OCI-LY7 (cell line): ENCODE measurements around the gene RC3H1. TPM values are rescaled to one million over a fixed set of nuclear protein-coding genes. Genes with fewer than 3 reads are reported as not detected.
"Not testable (repeated sequence)": the region's sequence is repeated elsewhere in the genome, so short reads cannot be mapped to it uniquely, and the experiment has no call there.

Experiments used
- BruUV-seq: library from RNA; stranded (reverse); fragments of 400-500 nt; replicated peaks from 2 replicates; lab custom pipeline; 2021; lab: Mats Ljungman, UMichigan
- CTCF ChIA-PET: fragments of 300-600 bp; sonication (Branson Sonifier 250); formaldehyde crosslinking; loops from one replicate; lab custom pipeline; 2022; ENCODE audit warnings: antibody characterized with exemption; ENCODE audit not compliant: unreplicated experiment; lab: Charles Lee
- POLR2A ChIA-PET: fragments of 300-600 bp; sonication (Branson Sonifier 250); formaldehyde crosslinking; loops from one replicate; lab custom pipeline; 2022; ENCODE audit warnings: antibody characterized with exemption; lab: Charles Lee
- DNase-seq: peaks from one replicate; pipeline ENCODE4 v3.0.0-alpha.2; 2015; ENCODE audit warnings: low spot score
- H2AFZ ChIP-seq: fragments of 200-600 bp; sonication (generic), shearing (Covaris generic); 2 replicates; pipeline ENCODE4 v1.6.1; 2014; ENCODE audit warnings: mild to moderate bottlenecking, antibody characterized with exemption, low read length, moderate library complexity
- H3K27ac ChIP-seq: fragments of 200-600 bp; sonication (generic); 2 replicates; pipeline ENCODE4 v1.5.1; 2014; ENCODE audit warnings: mixed run types, low read depth, mild to moderate bottlenecking, moderate library complexity, low read length, inconsistent platforms; ENCODE audit not compliant: poor library complexity, severe bottlenecking
- H3K36me3 ChIP-seq: fragments of 200-600 bp; sonication (generic); 2 replicates; pipeline ENCODE4 v1.6.1; 2014; ENCODE audit warnings: mild to moderate bottlenecking, antibody characterized with exemption, low read length, moderate library complexity, mixed read lengths; ENCODE audit not compliant: insufficient read depth
- H3K4me1 ChIP-seq: fragments of 200-600 bp; sonication (generic); 2 replicates; pipeline ENCODE4 v1.5.1; 2014; ENCODE audit warnings: mild to moderate bottlenecking, low read length; ENCODE audit not compliant: insufficient read depth, poor library complexity, severe bottlenecking
- H3K4me2 ChIP-seq: fragments of 200-600 bp; sonication (generic); 2 replicates; pipeline ENCODE4 v1.6.1; 2014; ENCODE audit warnings: mild to moderate bottlenecking, low read length
- H3K4me3 ChIP-seq: fragments of 200-600 bp; sonication (generic); 2 replicates; pipeline ENCODE4 v1.5.1; 2014; ENCODE audit warnings: mild to moderate bottlenecking, low read depth, low read length; ENCODE audit not compliant: poor library complexity, severe bottlenecking
- H3K79me2 ChIP-seq: fragments of 200-600 bp; sonication (generic); 2 replicates; pipeline ENCODE4 v1.6.1; 2016; ENCODE audit warnings: low read depth, mild to moderate bottlenecking, low read length, moderate library complexity, mixed read lengths; ENCODE audit not compliant: insufficient read depth
- H3K9me2 ChIP-seq: fragments of 200-600 bp; sonication (generic); 2 replicates; pipeline ENCODE4 v1.6.1; 2016; ENCODE audit warnings: mild to moderate bottlenecking, low read length, mixed read lengths; ENCODE audit not compliant: insufficient read depth
- H3K9me3 ChIP-seq: fragments of 200-600 bp; sonication (generic); 2 replicates; pipeline ENCODE4 v1.6.1; 2014; ENCODE audit warnings: mild to moderate bottlenecking, mixed run types, low read length, mixed read lengths
- H4K20me1 ChIP-seq: fragments of 200-600 bp; sonication (generic); 2 replicates; pipeline ENCODE4 v1.6.1; 2014; ENCODE audit warnings: mild to moderate bottlenecking, antibody characterized with exemption, low read length, moderate library complexity, mixed read lengths; ENCODE audit not compliant: insufficient read depth
- EZH2phosphoT487 ChIP-seq: fragments of 200-600 bp; sonication (generic); IDR thresholded peaks from 2 replicates; pipeline ENCODE4 v1.6.1; 2018; ENCODE audit warnings: low read depth, borderline replicate concordance, mild to moderate bottlenecking, mixed run types, antibody characterized with exemption, low read length, moderate library complexity, mixed read lengths
- intact Hi-C: fragments of 100-400 bp; cut with micrococcal nuclease; formaldehyde crosslinking; loops from one replicate; pipeline ENCODE4 v1.10.0; 2022; ENCODE audit not compliant: unreplicated experiment
- total RNA-seq, 2 experiments: library from RNA; depleted of rRNA in 1 of 2; stranded (reverse); fragments of >200 nt in 1 of 2; shearing (Covaris generic) in 1 of 2; gene quantifications; 2 replicates each; pipeline ENCODE4 v1.2.3, GENCODE V29; 2014 to 2022
- TF ChIP-seq, protein P1 (sequence below): fragments of 200-600 bp; sonication (generic); conservative IDR thresholded peaks from 2 replicates; pipeline ENCODE4 v1.5.1; 2014; ENCODE audit warnings: mild to moderate bottlenecking, antibody characterized with exemption, low read length, moderate library complexity, mixed read lengths

Gene RC3H1
- total RNA-seq, 2 experiments from 2014 or later = 21.0 to 34.0 TPM

DNA sequence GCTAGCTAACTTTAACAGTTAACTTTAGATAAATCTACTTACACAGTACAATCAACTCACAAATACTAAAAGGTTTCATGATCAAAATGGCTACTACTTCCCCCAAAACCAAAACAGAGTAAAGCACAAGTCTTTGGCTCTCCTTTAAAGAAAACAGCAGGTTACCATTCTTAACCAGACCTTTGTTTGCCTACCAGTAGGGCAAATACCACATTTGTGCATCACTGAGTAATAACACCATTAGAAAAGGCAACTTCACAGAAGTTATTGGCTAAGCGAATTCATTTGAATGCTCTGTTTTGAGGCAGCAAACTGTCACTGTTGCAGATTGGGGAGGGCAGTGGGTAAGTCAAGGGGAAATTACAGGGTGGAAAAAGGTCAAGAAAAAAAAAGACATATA, 87.7 kb downstream of the RC3H1 start:
- no peaks in the 10 kb centered on the region for H3K9me3 ChIP-seq
- no peaks in the 10 kb centered on the region for H4K20me1 ChIP-seq
- ChIA-PET POLR2A (interaction anchor here (1.2 to 1.9 kb wide), 2 partner anchors 13 to 31 kb away, joined by 3 to 4 read pairs; no protein-coding TSS in a partner anchor), CTCF (no interaction called here)
- DNase-seq = no peak
- H2AFZ ChIP-seq = no peak overlapping the region
- intact Hi-C loops = no loop called here
- no TSS peak for BruUV-seq
- no peaks in the 10 kb centered on the region for H3K79me2 ChIP-seq
- TF ChIP-seq, protein P1, sequence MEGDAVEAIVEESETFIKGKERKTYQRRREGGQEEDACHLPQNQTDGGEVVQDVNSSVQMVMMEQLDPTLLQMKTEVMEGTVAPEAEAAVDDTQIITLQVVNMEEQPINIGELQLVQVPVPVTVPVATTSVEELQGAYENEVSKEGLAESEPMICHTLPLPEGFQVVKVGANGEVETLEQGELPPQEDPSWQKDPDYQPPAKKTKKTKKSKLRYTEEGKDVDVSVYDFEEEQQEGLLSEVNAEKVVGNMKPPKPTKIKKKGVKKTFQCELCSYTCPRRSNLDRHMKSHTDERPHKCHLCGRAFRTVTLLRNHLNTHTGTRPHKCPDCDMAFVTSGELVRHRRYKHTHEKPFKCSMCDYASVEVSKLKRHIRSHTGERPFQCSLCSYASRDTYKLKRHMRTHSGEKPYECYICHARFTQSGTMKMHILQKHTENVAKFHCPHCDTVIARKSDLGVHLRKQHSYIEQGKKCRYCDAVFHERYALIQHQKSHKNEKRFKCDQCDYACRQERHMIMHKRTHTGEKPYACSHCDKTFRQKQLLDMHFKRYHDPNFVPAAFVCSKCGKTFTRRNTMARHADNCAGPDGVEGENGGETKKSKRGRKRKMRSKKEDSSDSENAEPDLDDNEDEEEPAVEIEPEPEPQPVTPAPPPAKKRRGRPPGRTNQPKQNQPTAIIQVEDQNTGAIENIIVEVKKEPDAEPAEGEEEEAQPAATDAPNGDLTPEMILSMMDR = no peak
- no peak for TF ChIP-seq EZH2phosphoT487
- H3K27ac ChIP-seq = no peak overlapping the region
- H3K9me2 ChIP-seq = no peaks in the 10 kb centered on the region
- H3K4me1 ChIP-seq = no peaks in the 10 kb centered on the region
- H3K36me3 ChIP-seq = peaks cover 57% of the 10 kb centered on the region
- no peak overlapping the region for H3K4me2 ChIP-seq
- no peak overlapping the region for H3K4me3 ChIP-seq

GRCh38 chr1:173930541-173930940, 91.6 kb downstream of the RC3H1 start:
- H3K4me3 ChIP-seq, H3K27ac ChIP-seq, H3K4me2 ChIP-seq, H3K9me2 ChIP-seq, DNase-seq, H3K4me1 ChIP-seq, BruUV-seq, CTCF ChIA-PET, H4K20me1 ChIP-seq, intact Hi-C loops, H2AFZ ChIP-seq, H3K79me2 ChIP-seq, H3K9me3 ChIP-seq: not testable (repeated sequence)
- POLR2A ChIA-PET = interaction anchor here (0.5 kb wide), 1 partner anchor 191 kb away, joined by 7 read pairs; no protein-coding TSS in a partner anchor
- H3K36me3 ChIP-seq = peaks cover 23% of the 10 kb centered on the region; the same call in 1 of the 2 replicates

DNA sequence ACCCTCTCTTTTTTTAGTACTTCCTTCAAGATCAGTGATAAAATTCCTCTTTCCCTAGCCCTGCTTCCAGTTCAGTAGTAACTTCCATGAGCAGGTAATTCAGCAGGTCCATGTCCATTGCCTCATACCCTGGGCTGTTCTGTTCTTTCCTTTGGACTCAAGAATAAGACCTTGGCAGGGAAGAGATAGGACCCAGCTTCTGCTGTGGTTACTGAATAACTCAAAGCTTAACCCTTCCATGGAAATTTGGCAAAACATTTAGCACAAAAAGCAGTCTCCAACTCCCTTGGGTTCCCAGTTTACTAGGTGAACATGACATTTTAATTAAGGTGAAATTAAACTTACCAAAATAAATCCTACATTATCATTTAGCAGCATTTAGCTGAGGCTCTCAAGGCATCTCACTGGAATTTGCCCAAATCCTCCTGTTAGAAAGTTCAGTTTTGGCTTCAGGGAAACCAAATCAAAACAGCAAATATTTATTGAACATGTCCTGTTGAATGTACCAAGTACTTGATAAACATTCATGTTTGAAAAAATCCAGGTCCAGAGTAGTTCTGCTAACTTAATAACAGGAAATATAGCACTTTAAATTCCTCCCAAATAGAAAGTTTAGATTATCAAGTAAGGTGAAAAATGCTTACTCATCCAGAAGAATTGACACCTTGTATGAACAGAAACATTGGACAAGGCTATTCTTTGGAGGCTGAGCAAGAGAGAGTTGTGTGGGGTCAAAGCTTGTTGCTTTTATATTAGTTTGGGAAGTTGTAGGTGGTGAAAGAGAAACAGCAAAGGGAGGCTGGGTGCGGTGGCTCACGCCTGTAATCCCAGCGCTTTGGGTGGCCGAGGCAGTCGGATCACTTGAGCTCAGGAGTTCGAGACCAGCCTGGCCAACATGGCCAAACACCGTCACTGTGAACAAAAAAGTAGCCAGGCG, 96.6 kb downstream of the RC3H1 start:
- Histone ChIP-seq H3K4me3 (no peak overlapping the region), H3K27ac (no peak overlapping the region), H3K4me2 (no peak overlapping the region), H3K9me2 (no peaks in the 10 kb centered on the region), H3K36me3 (no peaks in the 10 kb centered on the region), H3K79me2 (no peaks in the 10 kb centered on the region), H3K4me1 (no peaks in the 10 kb centered on the region), H3K9me3 (no peaks in the 10 kb centered on the region), H2AFZ (no peak overlapping the region), H4K20me1 (no peaks in the 10 kb centered on the region)
- no peak for DNase-seq
- no TSS peak for BruUV-seq
- TF ChIP-seq, protein P1 = no peak
- no peak for TF ChIP-seq EZH2phosphoT487
- CTCF ChIA-PET = no interaction called here
- intact Hi-C loops = no loop called here
- POLR2A ChIA-PET = interaction anchor here (0.6 kb wide), 1 partner anchor 111 kb away, joined by 3 read pairs; no protein-coding TSS in a partner anchor
